Keratinocyte (primary cell): Measurements from ENCODE around the gene SHROOM3. TPM values are rescaled to one million over a fixed set of nuclear protein-coding genes. Genes with fewer than 3 reads are reported as not detected.

Experiments used
- DNase-seq: peaks from one replicate; pipeline ENCODE4 v3.0.0-alpha.2; 2011; ENCODE audit warnings: low read depth, missing footprints, low spot score
- FAIRE-seq: peaks from 2 replicates; lab custom pipeline; 2011; peaks lifted over from hg19 to GRCh38; lab: Jason Lieb, UNC
- H2AFZ ChIP-seq: 2 replicates; pipeline ENCODE4 v1.6.0; 2012; ENCODE audit warnings: low read length, control low read depth, inconsistent platforms; ENCODE audit not compliant: control insufficient read depth
- H3K27ac ChIP-seq: 2 replicates; pipeline ENCODE4 v1.5.1; 2011; ENCODE audit warnings: low read length; ENCODE audit not compliant: control insufficient read depth, insufficient read depth
- H3K27me3 ChIP-seq: 3 replicates; pipeline ENCODE4 v1.6.0; 2011; ENCODE audit warnings: low read length; ENCODE audit not compliant: control insufficient read depth, insufficient read depth; ENCODE audit errors: extremely low read depth
- H3K36me3 ChIP-seq, 2 experiments: 2 replicates in 1 of 2; 3 replicates in 1 of 2; pipeline ENCODE4 v1.5.1; 2011; ENCODE audit warnings: low read length in 2 of 2, mild to moderate bottlenecking in 1 of 2; ENCODE audit not compliant: control insufficient read depth in 2 of 2, insufficient read depth in 2 of 2; ENCODE audit errors: extremely low read depth in 1 of 2
- H3K4me1 ChIP-seq: 3 replicates; pipeline ENCODE4 v1.5.1; 2011; ENCODE audit warnings: low read length; ENCODE audit not compliant: control insufficient read depth, insufficient read depth; ENCODE audit errors: extremely low read depth
- H3K4me2 ChIP-seq: 3 replicates; pipeline ENCODE4 v1.6.0; 2011; ENCODE audit warnings: low read depth, low read length; ENCODE audit not compliant: control insufficient read depth, insufficient read depth; ENCODE audit errors: extremely low read depth
- H3K4me3 ChIP-seq, 3 experiments: fragments of 200-600 bp in 1 of 3; sonication (generic) in 1 of 3; 2 replicates in 2 of 3; 3 replicates in 1 of 3; pipeline ENCODE4 v1.5.1; 2011 to 2016; ENCODE audit warnings: low read length in 3 of 3, mild to moderate bottlenecking in 3 of 3, control low read depth in 2 of 3, inconsistent platforms in 1 of 3, low read depth in 1 of 3, mixed read lengths in 1 of 3, mixed run types in 1 of 3, moderate library complexity in 1 of 3; ENCODE audit not compliant: control insufficient read depth in 2 of 3, insufficient read depth in 2 of 3; ENCODE audit errors: extremely low read depth in 1 of 3
- H3K79me2 ChIP-seq: 2 replicates; pipeline ENCODE4 v1.6.0; 2012; ENCODE audit warnings: low read length; ENCODE audit not compliant: control insufficient read depth, insufficient read depth
- H3K9ac ChIP-seq: 3 replicates; pipeline ENCODE4 v1.6.0; 2011; ENCODE audit warnings: low read length; ENCODE audit not compliant: control insufficient read depth, insufficient read depth; ENCODE audit errors: extremely low read depth
- H3K9me1 ChIP-seq: 3 replicates; pipeline ENCODE4 v1.6.0; 2011; ENCODE audit warnings: low read length; ENCODE audit not compliant: control insufficient read depth, insufficient read depth; ENCODE audit errors: extremely low read depth
- H3K9me3 ChIP-seq: 2 replicates; pipeline ENCODE4 v1.5.1; 2012; ENCODE audit warnings: low read depth, low read length; ENCODE audit not compliant: control insufficient read depth
- H4K20me1 ChIP-seq: 3 replicates; pipeline ENCODE4 v1.6.0; 2011; ENCODE audit warnings: low read length; ENCODE audit not compliant: control insufficient read depth, insufficient read depth; ENCODE audit errors: extremely low read depth
- EZH2 ChIP-seq: IDR thresholded peaks from one replicate; pipeline ENCODE4 v1.6.1; 2012; ENCODE audit warnings: inconsistent platforms, mild to moderate bottlenecking, low read length, moderate library complexity
- dilution Hi-C: fragments of 300-500 bp; cut with MboI; formaldehyde crosslinking; loops from one replicate; pipeline ENCODE4 v1.7.0; 2020; ENCODE audit warnings: low sequenced_read_pairs; ENCODE audit not compliant: extremely low pct_ligation_motif_present
- polyA plus RNA-seq, 5 experiments: library from polyadenylated mRNA; depleted of rRNA in 3 of 5; stranded (reverse) in 3 of 5; stranded (forward) in 1 of 5; unstranded in 1 of 5; fragments of >200 nt; gene quantifications; 1 replicate in 1 of 5; 2 replicates in 3 of 5; 3 replicates in 1 of 5; pipeline versions ENCODE4 v1.2.1 to v1.2.3, GENCODE V29; 2011 to 2012; ENCODE audit warnings: missing spikeins in 2 of 5, low read depth in 1 of 5, low replicate concordance in 1 of 5
- TF ChIP-seq, protein P1 (sequence below), 3 experiments: IDR thresholded peaks in 1 of 3; conservative IDR thresholded peaks in 1 of 3; optimal IDR thresholded peaks in 1 of 3; 2 replicates in 2 of 3; 3 replicates in 1 of 3; pipeline versions ENCODE3 to v1.5.1; 2011; ENCODE audit warnings: low read length in 3 of 3, mild to moderate bottlenecking in 3 of 3, moderate library complexity in 2 of 3, control low read depth in 1 of 3, inconsistent platforms in 1 of 3; ENCODE audit not compliant: insufficient read depth in 2 of 3; ENCODE audit errors: extremely low read depth in 1 of 3

Gene SHROOM3
- polyA plus RNA-seq, 1 donor (not counting 4 experiments of a cell fraction or from before 2014, with no cell fraction given) = 4.9 TPM

DNA sequence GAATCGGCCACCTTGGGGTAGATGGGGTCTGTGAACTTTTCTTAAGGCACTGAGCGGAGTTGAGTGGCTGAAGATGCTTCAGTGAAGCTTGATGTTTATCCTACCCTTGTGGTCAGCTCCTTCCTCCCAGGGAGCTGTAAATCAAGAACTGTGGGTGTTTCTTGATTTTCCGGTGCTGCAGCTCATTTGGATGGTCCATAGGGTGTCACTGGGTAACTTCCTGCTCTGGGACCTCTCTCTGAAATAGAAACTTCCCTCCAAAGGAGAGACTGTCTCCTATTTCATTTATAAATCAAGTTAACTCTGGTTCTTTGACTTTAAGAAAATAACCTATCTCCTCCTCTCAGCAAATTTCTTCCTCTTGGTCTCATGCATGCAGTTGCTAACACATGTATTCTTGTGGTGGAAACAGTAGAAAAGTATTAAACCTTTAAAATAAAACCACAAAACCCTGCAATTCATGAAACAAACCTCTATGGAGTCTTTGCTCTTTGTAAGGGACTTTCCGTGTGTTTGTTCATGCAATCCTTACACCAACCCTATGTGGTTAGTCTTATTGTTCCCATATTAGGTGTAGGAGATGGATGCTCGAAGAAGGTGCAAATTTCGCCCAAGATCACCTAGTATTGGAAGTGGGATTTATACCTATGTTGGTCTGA, 110.3 kb downstream of the SHROOM3 start:
- no peaks in the 10 kb centered on the region for H3K9me3 ChIP-seq
- DNase-seq = no peak
- no peak overlapping the region for H2AFZ ChIP-seq
- no peaks in the 10 kb centered on the region for H3K79me2 ChIP-seq
- H3K9ac ChIP-seq = no peak overlapping the region
- FAIRE-seq = no peak
- H3K4me3 ChIP-seq = no peak overlapping the region
- H3K27ac ChIP-seq = no peak overlapping the region
- no peaks in the 10 kb centered on the region for H3K27me3 ChIP-seq
- H3K4me1 ChIP-seq = peaks cover 11% of the 10 kb centered on the region
- no peak overlapping the region for H3K4me2 ChIP-seq
- no peaks in the 10 kb centered on the region for H3K36me3 ChIP-seq
- no peaks in the 10 kb centered on the region for H4K20me1 ChIP-seq
- dilution Hi-C loops = no loop called here
- TF ChIP-seq, protein P1, sequence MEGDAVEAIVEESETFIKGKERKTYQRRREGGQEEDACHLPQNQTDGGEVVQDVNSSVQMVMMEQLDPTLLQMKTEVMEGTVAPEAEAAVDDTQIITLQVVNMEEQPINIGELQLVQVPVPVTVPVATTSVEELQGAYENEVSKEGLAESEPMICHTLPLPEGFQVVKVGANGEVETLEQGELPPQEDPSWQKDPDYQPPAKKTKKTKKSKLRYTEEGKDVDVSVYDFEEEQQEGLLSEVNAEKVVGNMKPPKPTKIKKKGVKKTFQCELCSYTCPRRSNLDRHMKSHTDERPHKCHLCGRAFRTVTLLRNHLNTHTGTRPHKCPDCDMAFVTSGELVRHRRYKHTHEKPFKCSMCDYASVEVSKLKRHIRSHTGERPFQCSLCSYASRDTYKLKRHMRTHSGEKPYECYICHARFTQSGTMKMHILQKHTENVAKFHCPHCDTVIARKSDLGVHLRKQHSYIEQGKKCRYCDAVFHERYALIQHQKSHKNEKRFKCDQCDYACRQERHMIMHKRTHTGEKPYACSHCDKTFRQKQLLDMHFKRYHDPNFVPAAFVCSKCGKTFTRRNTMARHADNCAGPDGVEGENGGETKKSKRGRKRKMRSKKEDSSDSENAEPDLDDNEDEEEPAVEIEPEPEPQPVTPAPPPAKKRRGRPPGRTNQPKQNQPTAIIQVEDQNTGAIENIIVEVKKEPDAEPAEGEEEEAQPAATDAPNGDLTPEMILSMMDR (optimal IDR thresholded peaks at IDR 0.05 in 1 of 3, IDR thresholded peaks at IDR 0.05 in 1 of 3, conservative IDR thresholded peaks at IDR 0.05 in 1 of 3; ENCODE audit: extremely low read depth in 1 of 3, insufficient read depth in 2 of 3, low read length in 3 of 3) = no peak
- TF ChIP-seq EZH2 = no peak
- H3K9me1 ChIP-seq = no peaks in the 10 kb centered on the region

DNA sequence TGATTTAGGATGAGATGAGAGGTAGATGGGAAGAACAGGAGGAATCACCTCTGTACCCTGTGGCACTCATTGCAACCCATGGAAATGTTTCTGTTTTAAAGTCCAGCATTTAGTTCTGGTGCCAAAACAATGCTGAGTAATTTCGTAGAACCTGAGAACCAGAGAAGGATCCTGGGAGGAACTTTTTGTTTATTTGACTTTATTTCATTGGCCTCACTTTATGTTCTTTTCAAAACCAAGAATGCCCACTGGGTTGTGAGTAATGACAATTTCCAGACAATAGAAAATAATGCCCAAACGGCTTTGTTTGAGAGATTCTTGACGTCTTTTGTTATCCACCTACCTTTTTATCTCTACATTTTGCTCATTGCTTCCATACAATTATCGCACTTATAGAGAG, 111.3 kb downstream of the SHROOM3 start:
- dilution Hi-C loops = no loop called here
- TF ChIP-seq, protein P1 (optimal IDR thresholded peaks at IDR 0.05 in 1 of 3, IDR thresholded peaks at IDR 0.05 in 1 of 3, conservative IDR thresholded peaks at IDR 0.05 in 1 of 3; ENCODE audit: extremely low read depth in 1 of 3, insufficient read depth in 2 of 3, low read length in 3 of 3) = no peak
- TF ChIP-seq EZH2 = no peak
- H3K9me1 ChIP-seq = no peaks in the 10 kb centered on the region
- no peak for DNase-seq
- H3K4me2 ChIP-seq = peak overlapping the region; percentile 59
- H2AFZ ChIP-seq = no peak overlapping the region
- no peaks in the 10 kb centered on the region for H3K36me3 ChIP-seq
- H3K4me1 ChIP-seq = peaks cover 11% of the 10 kb centered on the region
- H3K27me3 ChIP-seq = no peaks in the 10 kb centered on the region
- no peaks in the 10 kb centered on the region for H3K79me2 ChIP-seq
- no peaks in the 10 kb centered on the region for H4K20me1 ChIP-seq
- peak; percentile 20 for FAIRE-seq
- H3K9me3 ChIP-seq = no peaks in the 10 kb centered on the region
- H3K4me3 ChIP-seq = no peak overlapping the region
- H3K9ac ChIP-seq = no peak overlapping the region
- no peak overlapping the region for H3K27ac ChIP-seq
